ENCODE results near the gene PPP2R5A. TPM values are rescaled to one million over a fixed set of nuclear protein-coding genes. Genes with fewer than 3 reads are reported as not detected.
"Not testable (repeated sequence)": the region's sequence is repeated elsewhere in the genome, so short reads cannot be mapped to it uniquely, and the experiment has no call there.

PPP2R5A gene
- total RNA-seq, 1 experiment from 2014 or later, result 21.5 TPM

DNA sequence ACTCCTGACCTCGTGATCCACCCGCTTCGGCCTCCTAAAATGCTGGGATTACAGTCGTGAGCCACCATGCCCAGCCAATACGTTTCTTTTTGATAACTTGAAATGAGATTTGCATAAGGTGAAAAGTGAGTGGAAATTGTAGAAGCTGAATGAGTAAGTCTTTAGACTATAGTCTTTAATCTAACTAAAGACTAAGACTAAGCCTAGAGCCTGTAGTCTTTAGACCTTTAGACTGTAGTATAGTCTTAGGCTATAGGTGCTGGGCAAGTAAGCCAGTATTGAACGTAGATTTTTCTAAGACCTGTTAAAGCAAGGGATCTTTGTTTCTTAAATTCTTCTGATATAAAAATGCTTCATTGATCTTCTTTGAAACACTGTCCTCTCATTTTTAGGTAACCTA, 12.1 kb downstream of the PPP2R5A start:
- no peak for DNase-seq (ENCODE audit: low read depth)

DNA sequence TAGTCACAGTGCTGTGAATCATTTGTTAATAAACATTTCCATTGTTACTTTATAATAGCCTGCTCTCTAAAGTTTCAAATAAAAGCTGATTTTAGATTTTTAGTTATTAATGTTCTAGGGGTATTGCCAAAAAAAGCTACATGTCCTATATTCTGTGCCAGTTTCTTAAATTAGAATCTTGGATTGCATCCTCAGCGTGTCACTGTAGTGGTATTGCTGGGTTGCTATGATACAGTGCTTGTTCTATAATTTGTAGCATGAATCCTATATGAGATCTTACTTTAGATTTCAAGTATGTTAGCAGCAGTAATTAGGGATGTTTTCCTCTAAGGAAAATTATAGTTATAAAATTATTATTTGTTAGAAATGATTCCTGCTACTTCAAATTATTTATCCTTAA, 16.4 kb downstream of the PPP2R5A start:
- no peak for DNase-seq (ENCODE audit: low read depth)

DNA sequence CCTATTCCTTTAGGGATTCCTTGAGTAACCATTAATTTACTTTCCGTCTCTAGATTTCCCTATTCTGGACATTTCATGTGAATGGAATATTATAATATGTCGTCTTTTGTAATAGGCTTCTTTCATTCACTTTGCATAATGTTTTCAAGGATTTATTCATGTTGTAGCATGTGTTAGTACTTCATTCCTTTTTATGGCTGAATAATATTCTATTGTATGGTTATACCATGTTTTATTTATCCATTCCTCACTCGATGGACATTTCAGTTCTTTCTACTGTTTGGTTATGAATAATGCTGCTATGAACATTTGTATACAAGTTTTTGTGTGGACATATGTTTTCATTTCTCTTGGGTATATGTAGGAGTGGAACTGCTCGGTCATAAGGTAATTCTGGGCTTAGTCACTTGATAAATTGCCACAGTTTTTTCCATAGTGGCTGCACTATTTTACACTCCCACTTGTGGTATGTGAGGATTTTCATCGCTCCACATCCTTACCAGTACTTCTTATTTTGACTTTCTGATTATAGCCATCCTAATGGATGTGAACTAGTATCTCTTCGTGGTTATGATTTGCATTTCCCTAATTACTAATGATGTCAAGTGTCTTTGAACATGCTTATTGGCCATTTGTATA, 17.7 kb downstream of the PPP2R5A start:
- DNase-seq (ENCODE audit: low read depth), result no peak

DNA sequence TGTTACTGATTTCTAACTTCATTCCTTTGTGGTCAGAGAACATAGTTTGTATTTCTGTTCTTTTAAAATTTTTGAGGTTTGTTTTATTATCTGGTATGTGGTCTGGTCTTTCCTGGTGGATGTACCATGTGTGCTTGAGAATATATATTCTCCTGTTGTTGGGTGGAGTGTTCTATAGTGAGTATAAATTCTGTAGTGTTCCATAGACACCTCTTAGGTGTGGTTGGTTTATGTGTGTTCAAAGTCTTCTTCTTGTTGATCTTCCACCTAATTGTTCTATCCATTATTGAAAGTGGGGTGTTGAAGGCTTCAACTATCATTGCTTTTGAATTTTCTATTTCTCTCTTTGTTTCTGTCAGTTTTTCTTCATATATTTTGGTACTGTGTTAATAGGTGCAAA, 20.1 kb downstream of the PPP2R5A start:
- no peak for DNase-seq (ENCODE audit: low read depth)

DNA sequence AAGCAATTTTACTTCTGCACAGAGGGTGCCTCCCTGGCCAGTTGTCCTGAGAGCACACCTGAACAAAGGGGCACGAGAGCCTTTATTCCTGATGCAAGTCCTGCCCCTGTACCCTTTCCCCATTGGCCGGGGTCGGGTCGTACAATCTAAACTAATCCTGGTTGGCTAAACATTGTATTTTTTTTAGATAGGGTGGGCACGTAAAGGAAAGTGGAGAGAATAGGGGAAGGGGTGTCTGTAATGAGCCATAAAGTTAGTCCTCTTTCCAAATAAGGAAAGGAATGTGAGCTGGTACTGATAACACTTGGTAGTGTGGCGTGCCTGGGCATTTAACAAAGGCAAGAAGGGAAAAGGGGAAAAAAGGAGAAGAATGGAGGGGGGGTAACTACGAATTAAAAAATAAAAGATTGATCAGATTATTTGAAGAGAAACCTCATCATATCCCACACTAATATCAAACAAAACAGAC, 20.8 kb downstream of the PPP2R5A start:
- not testable (repeated sequence) for DNase-seq (ENCODE audit: low read depth)

DNA sequence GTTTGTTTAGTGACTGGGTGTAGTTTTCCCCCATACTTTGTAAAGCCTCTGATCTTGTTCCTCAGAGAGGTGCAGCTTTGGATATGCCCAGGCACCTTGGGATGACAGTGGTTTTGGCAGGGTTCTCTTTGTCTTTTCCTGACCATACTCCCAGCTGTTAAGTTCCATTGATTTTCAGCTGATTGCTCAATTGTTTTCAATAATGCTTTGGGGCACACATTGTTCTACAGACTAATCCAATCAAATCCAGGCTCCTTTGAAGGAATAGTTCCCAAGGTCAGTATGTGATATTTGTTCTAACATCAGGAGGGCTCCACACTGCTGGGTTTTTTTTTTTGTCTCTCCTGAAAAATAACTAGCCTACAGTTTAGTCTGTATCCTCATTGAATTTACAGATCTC, 24.8 kb downstream of the PPP2R5A start:
- no peak for DNase-seq (ENCODE audit: low read depth)

DNA sequence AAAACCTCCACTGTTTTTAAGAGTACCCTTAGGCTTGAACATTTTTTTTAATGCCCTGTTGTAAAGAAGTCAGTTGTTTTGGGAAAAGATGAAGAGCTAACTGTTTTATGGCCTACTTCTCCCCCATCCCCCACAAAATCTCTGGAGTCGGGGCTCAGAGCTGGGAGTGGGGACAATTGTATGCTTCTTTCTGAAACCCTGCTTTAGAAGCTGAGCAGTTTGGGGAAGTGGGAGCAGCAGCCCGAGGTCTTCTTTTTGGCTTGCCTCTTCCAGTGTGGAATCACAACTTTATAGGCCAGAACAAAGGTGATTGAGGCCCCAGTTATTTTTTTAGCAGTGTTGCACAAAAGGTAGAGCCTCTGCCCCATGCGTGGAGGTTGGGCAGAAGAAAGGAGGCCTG, 25.2 kb downstream of the PPP2R5A start:
- DNase-seq (ENCODE audit: low read depth), result no peak

DNA sequence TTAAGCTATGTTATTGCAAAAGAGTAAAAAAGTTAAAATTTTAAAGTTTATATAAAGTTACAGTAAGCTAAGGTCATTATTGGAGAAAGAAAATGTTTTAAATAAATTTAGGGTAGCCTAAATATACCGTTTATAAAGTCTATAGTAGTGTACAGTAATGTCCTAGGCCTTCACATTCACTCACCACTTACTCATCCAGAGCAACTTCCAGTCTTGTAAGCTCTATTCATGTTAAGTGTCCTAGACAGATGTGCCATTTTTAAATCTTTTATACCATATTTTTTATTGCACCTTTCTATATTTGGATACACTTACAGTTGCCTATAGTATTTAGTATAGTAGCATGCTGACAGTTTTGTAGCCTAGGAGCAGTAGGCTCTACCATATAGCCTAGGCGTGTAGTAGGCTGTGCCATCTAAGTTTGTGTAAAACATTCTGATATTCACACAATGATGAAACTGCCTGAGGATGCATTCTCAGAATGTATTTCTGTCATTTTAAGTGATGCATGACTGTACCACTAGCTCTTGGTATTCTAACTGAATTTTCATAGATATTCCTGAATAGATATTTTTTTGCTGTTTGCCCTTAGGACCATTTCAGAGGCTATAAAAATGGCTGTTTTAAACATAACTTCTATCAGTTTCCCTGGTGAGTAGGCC, 26.8 kb downstream of the PPP2R5A start:
- DNase-seq (ENCODE audit: low read depth), result no peak

DNA sequence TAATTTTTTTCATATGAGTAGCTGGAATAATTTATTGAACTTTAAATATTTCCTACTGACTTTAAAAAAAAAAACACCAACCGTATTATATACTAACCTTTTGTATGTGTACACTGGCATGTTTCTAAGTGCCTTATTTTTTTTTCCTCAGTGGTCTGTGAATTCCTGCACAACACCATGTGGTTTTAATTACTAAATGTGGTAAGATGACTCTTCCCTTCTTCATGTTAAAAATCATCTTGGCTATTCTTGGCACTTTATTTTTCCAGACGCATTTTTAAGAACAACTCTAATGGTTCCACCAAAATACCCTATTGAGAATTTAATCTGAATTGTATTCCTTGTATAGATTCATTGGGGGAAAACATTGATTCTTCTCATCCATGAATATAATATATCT, 28.4 kb downstream of the PPP2R5A start:
- DNase-seq (ENCODE audit: low read depth), result no peak

DNA sequence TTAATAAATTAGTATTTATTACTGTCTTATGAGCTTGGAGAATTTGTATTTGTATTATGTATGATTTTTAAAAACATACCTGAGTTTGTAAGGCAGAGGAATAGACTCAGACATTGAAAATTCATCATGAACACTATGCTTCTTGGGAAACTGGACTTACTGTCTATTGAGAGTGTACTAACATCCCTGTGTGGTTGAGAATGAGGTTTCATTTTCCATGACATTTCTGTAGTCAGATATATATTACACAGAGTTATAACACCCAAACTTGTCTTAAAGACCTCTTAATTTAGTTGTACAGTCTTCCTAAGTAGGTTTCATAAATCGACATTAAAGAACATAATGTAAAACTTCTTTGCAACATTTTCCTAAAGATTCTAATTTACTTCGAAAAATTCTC, 30.0 kb downstream of the PPP2R5A start:
- DNase-seq (ENCODE audit: low read depth), result no peak

DNA sequence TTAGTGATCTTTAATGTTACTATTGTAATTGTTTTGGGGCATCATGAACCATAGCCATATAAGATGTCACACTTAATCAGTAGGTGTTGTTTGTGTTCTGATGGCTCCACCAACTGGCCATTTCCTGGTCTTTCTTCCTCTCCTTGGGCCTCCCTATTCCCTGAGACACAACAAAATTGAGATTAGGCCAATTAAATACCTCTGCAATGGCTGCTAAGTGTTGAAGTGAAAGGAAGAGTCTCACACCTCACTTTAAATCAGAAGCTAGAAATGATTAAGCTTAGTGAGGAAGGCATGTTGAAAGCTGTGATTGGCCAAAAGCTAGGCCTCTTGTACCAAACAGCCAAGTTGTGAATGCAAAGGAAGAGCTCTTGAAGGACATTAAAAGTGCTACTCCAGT, 30.7 kb downstream of the PPP2R5A start:
- peak; percentile 30 for DNase-seq (ENCODE audit: low read depth)

DNA sequence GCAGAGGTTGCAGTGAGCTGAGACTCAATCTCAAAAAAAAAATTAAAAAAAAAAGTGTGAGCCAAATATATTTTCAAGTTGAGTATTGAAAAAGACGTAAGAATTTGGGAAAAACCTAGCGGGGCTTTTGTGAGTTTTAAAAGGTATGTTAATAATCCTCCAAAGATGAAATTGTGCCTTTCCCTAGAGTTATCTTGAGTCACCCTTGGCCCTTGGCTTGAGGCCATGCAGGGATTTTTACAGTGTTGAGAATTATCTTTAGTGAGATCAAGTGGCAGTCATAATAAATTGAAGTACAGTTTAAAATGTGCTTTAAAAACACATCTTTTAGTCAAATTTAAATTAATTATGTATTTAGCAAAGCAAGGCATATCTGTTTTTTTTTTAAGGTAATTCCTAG, 32.7 kb downstream of the PPP2R5A start:
- no peak for DNase-seq (ENCODE audit: low read depth)

DNA sequence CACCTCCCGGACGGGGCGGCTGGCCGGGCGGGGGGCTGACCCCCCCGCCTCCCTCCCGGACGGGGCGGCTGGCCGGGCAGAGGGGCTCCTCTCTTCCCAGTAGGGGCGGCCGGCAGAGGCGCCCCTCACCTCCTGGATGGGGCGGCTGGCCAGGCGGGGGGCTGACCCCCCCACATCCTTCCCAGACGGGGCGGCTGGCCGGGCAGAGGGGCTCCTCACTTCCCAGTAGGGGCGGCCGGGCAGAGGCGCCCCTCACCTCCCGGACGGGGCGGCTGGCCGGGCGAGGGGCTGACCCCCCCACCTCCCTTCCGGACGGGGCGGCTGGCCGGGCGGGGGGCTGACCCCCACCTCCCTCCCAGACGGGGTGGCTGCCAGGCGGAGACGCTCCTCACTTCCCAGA, 35.8 kb downstream of the PPP2R5A start:
- DNase-seq (ENCODE audit: low read depth), result not testable (repeated sequence)

DNA sequence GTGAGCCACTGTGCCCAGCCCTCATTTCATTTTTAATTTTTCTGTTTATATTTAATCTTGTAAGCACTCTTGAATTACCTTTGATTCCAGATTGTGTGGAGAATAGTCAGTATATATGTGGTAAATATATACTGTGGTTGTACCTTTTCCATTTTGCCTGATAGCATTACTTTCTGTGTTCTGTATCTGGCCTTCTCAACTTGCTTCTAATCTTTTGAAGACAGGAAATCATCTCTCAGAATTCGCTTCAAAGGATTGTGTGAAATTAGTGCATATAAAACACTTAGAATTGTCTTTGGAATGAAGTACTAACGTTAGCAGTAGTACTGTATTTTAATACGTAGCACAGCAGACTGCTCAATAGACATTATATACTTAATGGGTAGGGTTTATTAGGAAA, 37.9 kb downstream of the PPP2R5A start:
- DNase-seq (ENCODE audit: low read depth), result no peak

DNA sequence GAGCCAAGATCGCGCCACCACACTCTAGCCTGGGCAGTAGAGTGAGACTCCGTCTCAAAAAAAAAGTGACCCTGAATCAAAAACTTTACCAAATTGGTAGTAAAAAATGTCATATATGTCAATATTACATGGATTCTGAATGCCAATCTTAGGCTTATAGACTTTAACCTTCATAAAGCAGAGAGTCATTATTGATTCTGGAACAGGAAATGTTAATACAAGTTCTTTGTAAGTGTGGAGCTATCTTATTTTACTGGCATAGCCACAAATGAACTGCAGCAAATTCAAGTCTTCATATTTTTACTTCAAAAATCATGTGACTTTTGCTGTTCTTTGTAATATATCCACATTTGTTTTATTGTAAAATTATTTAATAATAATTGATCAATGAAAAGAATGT, 41.3 kb downstream of the PPP2R5A start:
- DNase-seq (ENCODE audit: low read depth), result no peak

DNA sequence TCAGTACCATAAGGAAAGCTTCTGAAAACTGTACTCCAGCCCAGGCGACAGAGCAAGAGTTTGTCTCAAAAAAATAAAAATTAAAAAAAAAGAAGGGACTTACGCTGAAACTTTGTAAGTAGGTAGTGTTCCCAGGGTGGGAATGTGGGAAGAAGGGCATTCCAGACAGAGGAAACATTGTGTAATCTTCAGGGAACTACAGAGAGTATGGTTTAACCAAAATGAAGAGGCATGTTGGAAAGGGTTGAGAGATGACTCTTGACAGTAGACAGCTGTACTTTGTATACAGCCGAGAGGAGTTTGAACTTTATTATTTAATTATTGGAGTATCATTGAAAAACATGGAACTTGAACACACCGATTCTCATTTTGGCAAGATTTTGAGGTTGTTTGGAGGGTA, 43.0 kb downstream of the PPP2R5A start:
- DNase-seq (ENCODE audit: low read depth), result no peak

DNA sequence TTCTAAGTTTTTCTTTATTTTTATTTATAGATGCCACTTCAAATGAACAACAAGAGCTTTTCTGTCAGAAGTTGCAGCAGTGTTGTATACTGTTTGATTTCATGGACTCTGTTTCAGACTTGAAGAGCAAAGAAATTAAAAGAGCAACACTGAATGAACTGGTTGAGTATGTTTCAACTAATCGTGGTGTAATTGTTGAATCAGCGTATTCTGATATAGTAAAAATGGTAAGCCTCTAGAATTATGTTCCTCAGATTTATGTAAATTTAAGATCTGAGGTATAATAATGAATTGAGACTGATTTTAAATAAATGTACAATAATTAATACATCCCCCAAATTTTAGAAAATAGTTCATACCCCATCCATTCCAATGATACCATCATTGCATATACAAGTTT, 43.9 kb downstream of the PPP2R5A start:
- no peak for DNase-seq (ENCODE audit: low read depth)

DNA sequence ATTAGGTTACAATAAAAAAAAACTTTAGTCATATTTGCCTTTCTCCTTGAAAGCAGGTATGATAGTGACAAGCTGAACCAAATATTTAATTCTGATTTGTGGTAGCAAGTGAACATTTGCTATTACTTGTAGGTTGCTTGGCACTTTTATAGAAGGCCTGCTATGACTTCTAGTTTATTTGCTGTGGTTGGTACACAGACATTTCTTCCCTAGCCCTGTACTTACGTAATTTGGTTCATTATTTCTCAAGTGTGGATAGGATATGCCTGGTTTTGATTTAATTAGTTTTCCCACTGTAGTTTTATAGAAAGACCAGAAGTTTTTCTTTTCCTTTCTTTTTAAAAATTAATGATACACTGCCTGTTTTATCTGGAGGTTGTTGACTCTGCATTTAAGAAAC, 55.9 kb downstream of the PPP2R5A start:
- no peak for DNase-seq (ENCODE audit: low read depth)

DNA sequence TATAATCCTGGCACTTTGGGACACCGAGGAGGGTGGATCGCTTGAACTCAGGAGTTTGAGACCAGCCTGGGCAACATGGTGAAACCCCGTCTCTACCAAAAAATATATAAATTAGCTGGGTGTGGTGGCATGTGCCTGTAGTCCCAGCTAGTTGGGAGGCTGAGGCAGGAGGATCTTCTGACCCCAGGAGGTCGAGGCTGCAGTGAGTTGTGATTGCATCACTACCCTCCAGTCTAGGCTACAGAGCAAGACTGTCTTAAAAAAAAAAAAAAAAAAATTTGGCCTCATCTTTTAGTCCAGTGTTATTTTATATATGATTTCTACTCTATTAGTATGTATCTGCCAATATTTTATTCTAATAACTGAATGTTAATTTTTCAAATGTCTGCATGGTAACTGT, 59.7 kb downstream of the PPP2R5A start:
- DNase-seq (ENCODE audit: low read depth), result no peak

DNA sequence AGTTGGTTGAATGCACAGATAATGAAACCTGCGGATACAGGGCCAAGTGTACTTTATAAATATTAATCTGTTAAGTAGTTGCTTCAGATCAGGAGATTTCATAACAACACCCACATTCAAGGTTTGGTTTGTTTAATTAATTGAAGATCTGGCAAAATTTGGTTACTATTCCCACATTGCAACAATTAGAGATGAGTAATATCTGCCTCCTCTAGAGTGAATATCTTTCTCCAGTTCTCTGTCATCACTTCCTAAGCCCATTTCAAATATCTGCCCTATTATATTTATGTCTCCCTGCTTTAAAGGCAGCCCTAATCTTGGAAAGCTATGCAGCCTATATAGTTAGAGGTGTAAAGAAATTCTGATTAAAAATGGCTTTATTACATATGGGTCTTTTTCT, 61.4 kb downstream of the PPP2R5A start:
- no peak for DNase-seq (ENCODE audit: low read depth)

DNA sequence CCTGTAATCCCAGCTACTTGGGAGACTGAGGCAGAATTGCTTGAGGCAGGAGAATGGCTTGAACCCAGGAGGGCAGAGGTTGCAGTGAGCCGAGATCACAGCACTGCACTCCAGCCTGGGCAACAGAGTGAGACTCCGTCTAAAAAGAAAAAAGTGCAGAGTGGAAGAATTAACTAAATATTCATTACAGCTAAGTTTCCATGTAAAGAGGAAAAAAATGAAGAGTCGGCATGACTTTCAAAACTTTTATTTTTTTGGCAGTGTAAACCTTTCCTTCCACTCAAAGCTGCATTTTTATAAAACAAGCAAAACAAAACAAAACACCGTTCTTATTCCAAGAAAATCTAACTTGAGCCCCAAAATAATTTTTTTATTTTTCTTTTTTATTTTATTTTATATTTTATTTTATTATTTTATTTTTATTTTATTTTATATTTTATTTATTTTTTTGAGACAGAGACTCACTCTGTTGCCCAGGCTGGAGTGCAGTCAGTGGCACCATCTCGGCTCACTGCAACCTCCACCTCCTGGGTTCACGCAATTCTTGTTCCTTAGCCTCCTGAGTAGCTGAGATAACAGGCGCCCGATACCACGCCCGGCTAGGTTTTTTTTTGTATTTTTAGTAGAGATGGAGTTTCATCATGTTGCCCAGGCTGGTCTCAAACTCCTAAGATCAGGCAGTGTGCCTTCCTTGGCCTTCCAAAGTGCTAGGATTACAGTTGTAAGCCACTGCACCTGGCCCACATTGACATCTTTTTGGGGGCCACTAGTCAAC, 66.6 kb downstream of the PPP2R5A start:
- DNase-seq (ENCODE audit: low read depth), result no peak

DNA sequence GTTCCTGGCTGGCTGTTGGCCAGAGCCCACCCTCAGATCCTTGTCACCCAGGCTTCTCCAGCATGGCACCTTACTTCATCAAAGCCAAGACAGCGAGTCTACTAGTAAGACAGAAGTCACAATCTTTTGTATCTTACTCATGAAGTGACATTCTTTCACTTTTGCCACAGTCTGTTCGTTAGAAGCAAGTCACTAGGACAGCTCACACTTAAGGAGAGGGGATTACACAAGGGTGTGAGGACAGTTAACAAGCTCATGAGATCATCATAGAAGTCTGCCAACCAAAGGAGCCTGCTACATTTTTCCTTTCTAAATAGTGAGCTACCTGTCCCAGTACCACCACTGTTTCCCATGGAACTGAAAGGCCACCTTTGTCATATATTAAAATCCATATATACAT, 68.0 kb downstream of the PPP2R5A start:
- no peak for DNase-seq (ENCODE audit: low read depth)

DNA sequence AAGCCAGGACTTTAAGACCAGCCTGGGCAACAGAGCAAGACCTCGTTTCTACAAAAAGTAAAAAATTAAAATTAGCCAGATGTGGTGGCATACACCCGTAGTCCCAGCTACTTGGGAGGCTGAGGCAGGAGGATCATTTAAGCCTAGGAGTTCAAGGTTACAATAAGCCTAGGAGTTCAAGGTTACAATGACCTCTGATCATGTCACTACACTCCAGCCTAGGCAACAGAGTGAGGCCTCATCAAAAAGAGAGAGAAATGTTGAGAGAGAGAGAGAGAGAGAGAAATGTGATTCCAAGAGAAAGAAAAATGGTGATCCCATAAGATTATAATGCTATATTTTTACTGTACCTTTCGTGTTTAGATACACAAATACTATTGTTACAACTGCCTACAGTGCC, 69.3 kb downstream of the PPP2R5A start:
- DNase-seq (ENCODE audit: low read depth), result no peak
